GM12874 (cell line): ENCODE results near the gene PRKG1.

Experiments used
- TF ChIP-seq, protein P1 (sequence below): IDR thresholded peaks from 2 replicates; pipeline ENCODE4 v1.5.1; 2011; ENCODE audit warnings: low read depth, mild to moderate bottlenecking, control low read depth, low read length, moderate library complexity; ENCODE audit not compliant: insufficient read depth

The PRKG1 gene

DNA sequence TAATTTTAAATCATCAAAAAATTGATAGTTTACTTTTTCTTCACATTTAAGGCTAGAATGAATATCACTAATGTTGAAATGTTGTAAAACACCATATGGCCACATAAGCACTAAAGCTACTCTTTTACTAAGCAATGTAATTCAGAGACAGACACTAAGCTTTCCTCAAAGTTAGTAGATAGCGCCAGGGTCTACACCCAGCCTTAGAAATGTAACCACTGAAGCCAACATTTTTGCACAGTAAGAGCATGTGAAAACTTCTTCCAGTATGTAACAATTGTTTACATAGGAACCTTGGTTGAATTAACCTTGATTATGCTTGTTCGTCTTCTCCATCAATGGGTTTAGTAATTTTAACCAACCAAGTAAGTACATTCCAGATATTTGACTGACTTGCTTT, 28.4 kb upstream of the PRKG1 start:
- TF ChIP-seq, protein P1, sequence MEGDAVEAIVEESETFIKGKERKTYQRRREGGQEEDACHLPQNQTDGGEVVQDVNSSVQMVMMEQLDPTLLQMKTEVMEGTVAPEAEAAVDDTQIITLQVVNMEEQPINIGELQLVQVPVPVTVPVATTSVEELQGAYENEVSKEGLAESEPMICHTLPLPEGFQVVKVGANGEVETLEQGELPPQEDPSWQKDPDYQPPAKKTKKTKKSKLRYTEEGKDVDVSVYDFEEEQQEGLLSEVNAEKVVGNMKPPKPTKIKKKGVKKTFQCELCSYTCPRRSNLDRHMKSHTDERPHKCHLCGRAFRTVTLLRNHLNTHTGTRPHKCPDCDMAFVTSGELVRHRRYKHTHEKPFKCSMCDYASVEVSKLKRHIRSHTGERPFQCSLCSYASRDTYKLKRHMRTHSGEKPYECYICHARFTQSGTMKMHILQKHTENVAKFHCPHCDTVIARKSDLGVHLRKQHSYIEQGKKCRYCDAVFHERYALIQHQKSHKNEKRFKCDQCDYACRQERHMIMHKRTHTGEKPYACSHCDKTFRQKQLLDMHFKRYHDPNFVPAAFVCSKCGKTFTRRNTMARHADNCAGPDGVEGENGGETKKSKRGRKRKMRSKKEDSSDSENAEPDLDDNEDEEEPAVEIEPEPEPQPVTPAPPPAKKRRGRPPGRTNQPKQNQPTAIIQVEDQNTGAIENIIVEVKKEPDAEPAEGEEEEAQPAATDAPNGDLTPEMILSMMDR: no peak

DNA sequence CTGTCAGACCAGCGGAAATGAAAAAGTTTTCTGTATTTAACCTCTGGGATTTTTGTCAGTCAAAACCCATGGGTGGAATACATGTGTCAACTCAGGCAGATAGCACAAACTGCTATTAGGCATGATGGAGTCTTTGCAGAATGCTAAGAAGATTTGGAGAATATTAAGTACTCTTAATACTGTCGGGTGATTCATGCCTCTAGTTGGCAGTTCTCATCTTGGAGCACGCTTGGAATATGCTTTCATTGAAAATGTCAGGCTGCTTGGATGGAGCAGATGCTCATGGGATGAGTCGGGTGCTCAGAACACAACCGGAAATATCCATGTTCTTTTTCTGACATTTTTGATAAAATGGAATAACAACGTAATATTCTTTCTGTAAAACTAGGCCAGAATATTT, 27.6 kb upstream of the PRKG1 start:
- TF ChIP-seq, protein P1: no peak

DNA sequence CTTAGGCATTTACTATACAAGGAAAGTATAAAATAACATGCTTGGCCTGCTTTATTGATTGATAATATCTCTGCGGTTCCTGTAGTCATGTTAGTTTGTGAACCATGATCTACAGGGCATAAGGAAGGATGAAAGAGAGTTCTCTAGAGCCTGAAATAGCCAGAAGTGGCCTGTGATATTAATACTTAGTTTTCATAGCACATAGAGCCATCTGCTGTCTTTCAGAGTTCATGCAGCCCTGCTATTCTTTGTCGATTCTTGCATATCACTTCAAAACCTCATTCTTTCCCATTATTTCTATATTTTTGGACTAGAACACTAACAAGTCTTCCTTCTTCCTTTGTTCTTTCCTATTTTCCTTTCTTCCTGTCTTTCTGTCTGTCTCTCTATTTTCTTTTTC, 26.4 kb upstream of the PRKG1 start:
- TF ChIP-seq, protein P1: no peak

DNA sequence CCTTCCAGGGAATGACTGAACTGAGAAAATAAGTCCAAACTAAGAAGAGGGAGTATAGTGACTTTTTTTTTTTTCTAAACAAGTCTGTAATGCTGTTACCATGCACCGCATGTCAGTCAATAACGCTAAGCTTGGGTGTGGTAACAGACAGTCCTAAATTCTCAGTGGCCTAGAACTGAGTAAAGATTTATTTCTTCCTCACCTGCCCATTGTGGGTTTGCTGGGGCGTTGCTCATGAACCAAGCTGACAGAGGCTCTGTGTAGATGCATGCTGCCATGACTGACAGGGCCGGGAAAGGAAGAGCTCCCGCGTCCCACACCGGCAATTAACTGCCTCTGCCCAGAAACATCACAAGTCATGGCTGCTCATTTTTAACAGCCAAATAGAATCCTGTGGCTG, 25.5 kb upstream of the PRKG1 start:
- TF ChIP-seq, protein P1: no peak

DNA sequence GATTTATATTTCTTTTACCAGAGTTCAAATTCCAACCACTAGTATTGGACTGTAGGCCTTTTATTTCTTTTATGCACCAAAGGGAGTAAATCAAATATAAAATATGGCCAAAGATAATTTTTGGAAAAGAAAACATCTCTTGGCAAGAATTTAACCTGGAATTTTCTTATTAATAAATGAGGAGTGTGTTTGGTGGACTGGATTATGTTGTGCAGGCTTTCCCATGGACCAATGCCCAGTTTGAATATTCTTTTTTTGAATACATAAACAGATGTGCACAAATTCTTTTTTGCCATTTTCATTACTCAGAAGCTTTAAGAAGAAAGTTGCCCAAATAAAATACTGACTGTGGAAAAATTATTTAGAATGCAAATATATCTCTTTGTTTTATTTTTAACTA, 22.1 kb upstream of the PRKG1 start:
- TF ChIP-seq, protein P1: no peak

DNA sequence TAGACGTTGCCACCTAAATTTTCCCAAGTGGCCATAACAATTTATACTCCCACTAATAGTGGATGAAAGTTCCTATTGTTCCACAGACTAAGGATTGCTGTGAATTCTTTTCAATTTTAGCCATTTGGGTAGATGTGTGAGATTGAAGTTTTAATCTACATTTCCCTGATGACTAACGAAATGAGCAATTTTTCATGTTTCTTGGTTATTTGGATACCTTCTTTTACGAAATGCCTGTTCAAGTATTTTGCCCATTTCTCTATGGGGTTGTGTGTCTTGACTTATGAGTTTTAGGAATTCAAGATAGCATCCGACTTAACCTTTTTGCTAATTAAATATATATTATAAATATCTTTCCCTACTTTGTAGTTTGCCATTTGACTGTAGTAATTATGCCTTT, 16.4 kb upstream of the PRKG1 start:
- TF ChIP-seq, protein P1: no peak

DNA sequence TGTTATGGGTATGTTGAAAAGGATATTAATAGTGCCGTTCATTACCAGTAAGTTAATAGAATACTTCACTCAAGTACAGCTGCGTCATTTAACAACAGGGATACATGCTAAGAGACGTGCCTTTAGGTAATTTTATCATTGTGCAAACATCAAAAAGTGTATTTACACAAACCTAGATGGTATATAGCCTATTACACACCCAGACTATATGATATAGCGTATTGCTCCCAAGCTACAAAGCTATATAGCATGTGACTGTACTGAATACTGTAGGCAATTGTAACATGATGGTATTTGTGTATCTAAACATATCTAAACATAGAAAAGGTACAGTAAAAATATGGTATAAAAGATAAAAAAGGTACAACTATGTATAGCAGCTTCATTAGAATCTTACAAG, 11.1 kb upstream of the PRKG1 start:
- TF ChIP-seq, protein P1: no peak
